Mesothelial cell of epicardium (in vitro differentiated cells): ENCODE results near the gene CPA1. TPM values are rescaled to one million over a fixed set of nuclear protein-coding genes. Genes with fewer than 3 reads are reported as not detected.

Experiments
- DNase-seq, 2 experiments: peaks; one replicate each; pipeline ENCODE4 v3.0.0; 2021; ENCODE audit warnings: low spot score in 2 of 2; ENCODE audit not compliant: unreplicated experiment in 2 of 2
- H3K27ac Mint-ChIP-seq: 2 replicates; pipeline ENCODE4 v1.8.0; 2021; ENCODE audit warnings: mixed read lengths
- H3K27me3 Mint-ChIP-seq: 2 replicates; pipeline ENCODE4 v1.8.0; 2021; ENCODE audit warnings: low read depth, mixed read lengths
- H3K36me3 Mint-ChIP-seq: 2 replicates; pipeline ENCODE4 v1.8.0; 2021; ENCODE audit warnings: mixed read lengths
- H3K4me1 Mint-ChIP-seq: 2 replicates; pipeline ENCODE4 v1.8.0; 2021; ENCODE audit warnings: mixed read lengths
- H3K4me3 Mint-ChIP-seq: 2 replicates; pipeline ENCODE4 v1.8.0; 2021; ENCODE audit warnings: mild to moderate bottlenecking, moderate library complexity, mixed read lengths
- H3K9me3 Mint-ChIP-seq: 2 replicates; pipeline ENCODE4 v1.8.0; 2021; ENCODE audit warnings: mixed read lengths
- CTCF ChIP-seq: fragments of 200-600 bp; sonication (generic); IDR thresholded peaks from one replicate; pipeline ENCODE4 v1.5.0; 2021; ENCODE audit warnings: antibody characterized with exemption; ENCODE audit not compliant: unreplicated experiment
- total RNA-seq: library from RNA; stranded (reverse); gene quantifications from 3 replicates; pipeline ENCODE4 v1.2.1, GENCODE V29; 2021

Gene CPA1
- total RNA-seq, 1 donor from 2014 or later: 1.1 TPM

- peak overlapping the region; percentile 88 for H3K27ac Mint-ChIP-seq
- H3K9me3 Mint-ChIP-seq: peaks cover 21% of the 10 kb centered on the region
- H3K4me3 Mint-ChIP-seq: no peak overlapping the region
- peaks cover 20% of the 10 kb centered on the region for H3K4me1 Mint-ChIP-seq
- no peak for TF ChIP-seq CTCF
- DNase-seq: no peak
- peaks cover 14% of the 10 kb centered on the region for H3K36me3 Mint-ChIP-seq
- H3K27me3 Mint-ChIP-seq: no peaks in the 10 kb centered on the region
Measured at GRCh38 chr7:130380861-130381455, 664 bp downstream of the CPA1 start.

GRCh38 chr7:130381468-130382312 lies 1.4 kb downstream of the CPA1 start:
- Mint-ChIP-seq H3K4me3 (no peak overlapping the region), H3K27me3 (no peaks in the 10 kb centered on the region), H3K4me1 (peaks cover 20% of the 10 kb centered on the region), H3K36me3 (peaks cover 6% of the 10 kb centered on the region), H3K27ac (peak overlapping the region; percentile 19), H3K9me3 (peaks cover 17% of the 10 kb centered on the region)
- TF ChIP-seq CTCF: no peak
- DNase-seq: no peak

- no peak for DNase-seq
- H3K27me3 Mint-ChIP-seq: no peaks in the 10 kb centered on the region
- TF ChIP-seq CTCF: no peak
- peaks cover 10% of the 10 kb centered on the region for H3K9me3 Mint-ChIP-seq
- H3K27ac Mint-ChIP-seq: no peak overlapping the region
- peaks cover 20% of the 10 kb centered on the region for H3K4me1 Mint-ChIP-seq
- no peaks in the 10 kb centered on the region for H3K36me3 Mint-ChIP-seq
- no peak overlapping the region for H3K4me3 Mint-ChIP-seq
Measured at GRCh38 chr7:130383187-130383980, 3.1 kb downstream of the CPA1 start.

- Mint-ChIP-seq H3K27ac (no peak overlapping the region), H3K4me3 (no peak overlapping the region), H3K9me3 (peaks cover 13% of the 10 kb centered on the region), H3K36me3 (peaks cover 2% of the 10 kb centered on the region), H3K4me1 (peaks cover 14% of the 10 kb centered on the region), H3K27me3 (no peaks in the 10 kb centered on the region)
- TF ChIP-seq CTCF: no peak
- no peak for DNase-seq
Measured at GRCh38 chr7:130384371-130384801, 4.1 kb downstream of the CPA1 start.

DNA sequence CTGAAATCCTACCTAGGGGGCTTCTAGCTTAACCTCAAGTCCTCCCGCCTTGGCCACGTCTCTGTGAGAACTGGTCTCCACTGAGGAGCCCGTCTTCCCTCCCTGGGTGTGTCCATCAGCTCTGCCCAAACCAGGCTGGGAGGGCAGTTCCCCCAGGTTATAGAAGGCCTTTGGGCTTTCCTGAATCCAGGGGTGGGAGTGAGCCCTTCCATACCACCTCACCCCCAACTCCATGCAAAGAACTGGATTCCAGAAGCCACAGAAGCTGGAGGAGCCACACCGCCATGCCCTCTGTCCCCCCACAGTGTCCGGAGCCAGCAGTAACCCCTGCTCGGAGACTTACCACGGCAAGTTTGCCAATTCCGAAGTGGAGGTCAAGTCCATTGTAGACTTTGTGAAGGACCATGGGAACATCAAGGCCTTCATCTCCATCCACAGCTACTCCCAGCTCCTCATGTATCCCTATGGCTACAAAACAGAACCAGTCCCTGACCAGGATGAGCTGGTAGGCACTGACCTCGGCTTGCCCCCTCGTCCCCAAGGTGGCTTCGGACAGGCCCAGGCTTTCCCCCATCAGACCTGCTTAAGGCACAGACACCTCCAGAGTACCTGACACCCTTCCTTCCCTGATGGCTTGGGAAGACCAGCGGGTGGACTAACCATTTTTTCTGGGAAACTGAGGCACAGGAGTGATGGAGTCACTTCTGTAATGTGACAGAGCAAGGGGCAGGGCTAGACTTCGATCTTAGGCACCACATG lies 4.7 kb downstream of the CPA1 start:
- H3K36me3 Mint-ChIP-seq: peaks cover 2% of the 10 kb centered on the region
- no peak overlapping the region for H3K4me3 Mint-ChIP-seq
- H3K27ac Mint-ChIP-seq: no peak overlapping the region
- H3K27me3 Mint-ChIP-seq: no peaks in the 10 kb centered on the region
- peaks cover 13% of the 10 kb centered on the region for H3K9me3 Mint-ChIP-seq
- TF ChIP-seq CTCF: no peak
- no peak for DNase-seq
- peaks cover 10% of the 10 kb centered on the region for H3K4me1 Mint-ChIP-seq
